ENCODE measurements around the gene S100A4. TPM values are rescaled to one million over a fixed set of nuclear protein-coding genes. Genes with fewer than 3 reads are reported as not detected.

S100A4 gene
- total RNA-seq, 1 donor from 2014 or later: 337 TPM

DNA sequence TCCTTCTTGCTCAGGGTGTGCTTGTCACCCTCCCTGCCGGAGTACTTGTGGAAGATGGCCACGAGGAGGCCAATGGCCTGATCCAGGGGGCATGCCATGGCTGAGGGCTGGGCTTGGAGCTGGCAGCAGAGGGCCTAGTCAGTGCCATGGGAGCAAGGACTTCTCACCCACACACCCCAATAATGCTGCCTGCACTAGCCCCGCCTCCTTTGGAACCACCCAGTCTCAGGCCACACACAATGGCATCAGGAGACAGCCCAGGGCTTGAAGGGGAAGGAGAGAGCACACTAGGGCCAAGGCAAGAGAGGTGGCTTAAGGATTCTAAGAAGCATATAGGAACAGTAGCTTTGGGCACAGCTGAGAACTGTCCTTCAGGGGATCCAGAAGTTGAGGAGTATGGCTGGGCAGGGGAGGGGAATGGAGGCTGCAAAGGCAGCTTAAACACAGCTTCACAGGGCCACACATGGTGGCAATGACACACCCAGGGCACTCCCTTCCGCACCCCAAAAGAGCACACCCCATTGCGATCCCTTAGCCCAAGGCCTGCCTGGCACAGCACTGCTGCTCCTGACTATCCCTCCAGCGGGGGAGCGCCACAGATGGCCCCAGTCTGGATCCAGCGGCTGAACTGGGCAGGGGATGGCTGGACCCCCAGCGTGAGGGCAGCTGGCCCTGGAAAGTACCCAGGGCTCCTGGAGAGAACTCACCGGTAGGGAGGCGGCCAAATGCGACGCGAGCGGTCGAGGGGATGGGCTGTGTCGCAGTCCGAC is 10.2 kb downstream of the S100A4 start, which contains the start of gene S100A6:
TSS of gene S100A6 (minus strand) at position 750 of the 770 bp plus-strand sequence. CDS start at position 98, 652 bp downstream.
- Mint-ChIP-seq H3K36me3 (ENCODE audit: unreplicated experiment) (no peaks in the 10 kb centered on the region), H3K9me3 (ENCODE audit: unreplicated experiment) (no peaks in the 10 kb centered on the region), H3K27me3 (ENCODE audit: unreplicated experiment) (no peaks in the 10 kb centered on the region), H3K4me3 (ENCODE audit: unreplicated experiment) (no peak within 1 kb of the TSS), H3K4me1 (ENCODE audit: unreplicated experiment) (peaks cover 43% of the 10 kb centered on the region), H3K27ac (ENCODE audit: unreplicated experiment) (peak within 1 kb of the TSS; percentile 84)
- DNase-seq (ENCODE audit: extremely low spot score, unreplicated experiment): no peak
- TF ChIP-seq, protein P1, sequence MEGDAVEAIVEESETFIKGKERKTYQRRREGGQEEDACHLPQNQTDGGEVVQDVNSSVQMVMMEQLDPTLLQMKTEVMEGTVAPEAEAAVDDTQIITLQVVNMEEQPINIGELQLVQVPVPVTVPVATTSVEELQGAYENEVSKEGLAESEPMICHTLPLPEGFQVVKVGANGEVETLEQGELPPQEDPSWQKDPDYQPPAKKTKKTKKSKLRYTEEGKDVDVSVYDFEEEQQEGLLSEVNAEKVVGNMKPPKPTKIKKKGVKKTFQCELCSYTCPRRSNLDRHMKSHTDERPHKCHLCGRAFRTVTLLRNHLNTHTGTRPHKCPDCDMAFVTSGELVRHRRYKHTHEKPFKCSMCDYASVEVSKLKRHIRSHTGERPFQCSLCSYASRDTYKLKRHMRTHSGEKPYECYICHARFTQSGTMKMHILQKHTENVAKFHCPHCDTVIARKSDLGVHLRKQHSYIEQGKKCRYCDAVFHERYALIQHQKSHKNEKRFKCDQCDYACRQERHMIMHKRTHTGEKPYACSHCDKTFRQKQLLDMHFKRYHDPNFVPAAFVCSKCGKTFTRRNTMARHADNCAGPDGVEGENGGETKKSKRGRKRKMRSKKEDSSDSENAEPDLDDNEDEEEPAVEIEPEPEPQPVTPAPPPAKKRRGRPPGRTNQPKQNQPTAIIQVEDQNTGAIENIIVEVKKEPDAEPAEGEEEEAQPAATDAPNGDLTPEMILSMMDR (IDR thresholded peaks at IDR 0.05): no peak

DNA sequence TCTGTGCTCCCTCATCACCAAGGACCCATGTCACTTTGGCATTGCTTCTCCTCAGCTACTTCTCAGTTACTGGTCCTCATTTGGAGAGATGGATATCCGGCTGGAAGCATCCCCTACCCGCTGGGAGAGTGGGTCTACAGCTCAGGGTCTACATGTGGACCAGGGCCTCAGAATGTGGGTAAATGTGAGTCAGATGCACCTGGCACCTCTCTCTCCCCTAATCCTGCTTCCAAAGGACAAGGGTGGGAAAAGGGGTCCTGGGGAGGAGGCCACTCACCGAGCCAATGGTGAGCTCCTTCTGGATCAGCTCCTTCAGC is 10.7 kb downstream of the S100A4 start:
- no peak for DNase-seq (ENCODE audit: extremely low spot score, unreplicated experiment)
- Mint-ChIP-seq H3K4me1 (ENCODE audit: unreplicated experiment) (peaks cover 38% of the 10 kb centered on the region), H3K27ac (ENCODE audit: unreplicated experiment) (peak overlapping the region; percentile 84), H3K36me3 (ENCODE audit: unreplicated experiment) (no peaks in the 10 kb centered on the region), H3K9me3 (ENCODE audit: unreplicated experiment) (no peaks in the 10 kb centered on the region), H3K4me3 (ENCODE audit: unreplicated experiment) (no peak overlapping the region), H3K27me3 (ENCODE audit: unreplicated experiment) (no peaks in the 10 kb centered on the region)
- TF ChIP-seq, protein P1 (IDR thresholded peaks at IDR 0.05): no peak

DNA sequence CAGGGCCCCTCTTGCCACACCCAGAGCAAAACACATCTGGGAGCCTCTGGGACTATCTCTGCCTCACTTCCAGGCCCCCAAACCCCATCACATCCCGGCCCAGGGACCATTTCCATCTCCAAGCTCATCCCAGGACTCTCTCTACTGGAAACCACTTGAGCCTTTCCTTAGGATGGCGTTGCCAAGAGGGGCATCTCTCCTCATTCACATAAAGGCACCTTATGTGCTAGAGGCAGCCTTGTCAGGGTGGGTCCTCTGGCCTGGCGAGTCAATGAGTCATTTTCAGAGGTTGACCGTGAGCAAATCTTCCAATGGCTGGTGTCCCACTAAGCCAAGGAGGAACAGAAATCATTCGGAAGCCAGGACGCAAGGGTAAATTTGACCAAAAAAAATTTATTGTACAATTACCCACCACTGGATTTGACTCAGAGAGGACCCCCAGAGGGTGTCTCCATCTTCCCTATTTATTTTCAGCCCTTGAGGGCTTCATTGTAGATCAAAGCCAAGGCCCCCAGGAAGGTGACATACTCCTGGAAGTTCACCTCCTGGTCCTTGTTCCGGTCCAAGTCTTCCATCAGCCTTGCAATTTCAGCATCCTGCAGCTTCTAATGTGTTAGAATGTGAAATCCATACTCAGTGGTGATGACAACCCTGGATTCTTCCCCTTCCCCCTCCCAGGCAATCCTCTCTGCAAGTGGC is 11.2 kb downstream of the S100A4 start:
- no peaks in the 10 kb centered on the region for H3K9me3 Mint-ChIP-seq (ENCODE audit: unreplicated experiment)
- H3K27ac Mint-ChIP-seq (ENCODE audit: unreplicated experiment): peak overlapping the region; percentile 84
- no peaks in the 10 kb centered on the region for H3K36me3 Mint-ChIP-seq (ENCODE audit: unreplicated experiment)
- no peak for DNase-seq (ENCODE audit: extremely low spot score, unreplicated experiment)
- H3K4me3 Mint-ChIP-seq (ENCODE audit: unreplicated experiment): no peak overlapping the region
- TF ChIP-seq, protein P1 (IDR thresholded peaks at IDR 0.05): no peak
- H3K27me3 Mint-ChIP-seq (ENCODE audit: unreplicated experiment): no peaks in the 10 kb centered on the region
- H3K4me1 Mint-ChIP-seq (ENCODE audit: unreplicated experiment): peaks cover 33% of the 10 kb centered on the region

DNA sequence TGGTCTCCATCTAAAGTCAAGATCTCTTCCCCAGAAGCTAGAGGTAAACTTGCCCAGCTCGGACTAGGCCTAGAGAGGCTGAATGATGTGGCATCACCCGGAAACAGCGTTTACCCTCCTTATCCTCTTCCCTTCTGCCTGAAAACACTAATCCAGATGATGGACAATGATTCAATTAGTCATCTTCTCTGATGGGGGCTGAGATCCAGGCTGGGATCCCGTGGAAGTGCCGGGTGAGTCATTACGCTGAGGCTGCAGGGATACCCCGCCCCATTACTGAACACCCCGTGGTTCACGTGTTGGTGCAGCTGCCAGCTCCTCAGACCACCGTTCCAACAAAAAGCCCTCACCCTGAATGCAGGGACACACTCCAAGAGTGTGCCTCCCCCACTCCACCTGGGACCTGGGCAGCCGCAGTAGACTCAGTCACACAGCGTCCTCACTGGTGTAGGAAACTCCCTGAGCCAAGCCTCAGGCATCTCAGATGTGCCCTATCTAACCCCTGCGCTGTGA is 11.9 kb downstream of the S100A4 start:
- peaks cover 30% of the 10 kb centered on the region for H3K4me1 Mint-ChIP-seq (ENCODE audit: unreplicated experiment)
- H3K27ac Mint-ChIP-seq (ENCODE audit: unreplicated experiment): peak overlapping the region; percentile 84
- H3K9me3 Mint-ChIP-seq (ENCODE audit: unreplicated experiment): no peaks in the 10 kb centered on the region

More for the DNA sequence above, 11.9 kb downstream of the S100A4 start:
- Mint-ChIP-seq H3K36me3 (ENCODE audit: unreplicated experiment) (no peaks in the 10 kb centered on the region), H3K27me3 (ENCODE audit: unreplicated experiment) (no peaks in the 10 kb centered on the region), H3K4me3 (ENCODE audit: unreplicated experiment) (no peak overlapping the region)
- TF ChIP-seq, protein P1 (IDR thresholded peaks at IDR 0.05): no peak
- DNase-seq (ENCODE audit: extremely low spot score, unreplicated experiment): no peak
